Lung microvascular endothelial cell (primary cell): ENCODE measurements around the gene HPSE2. TPM values are rescaled to one million over a fixed set of nuclear protein-coding genes. Genes with fewer than 3 reads are reported as not detected.

Experiments used
- DNase-seq, 2 donors: peaks; one replicate each; pipeline versions ENCODE4 v3.0.0 to v3.0.0-alpha.2; 2010; ENCODE audit warnings: low read depth in 2 of 2
- total RNA-seq: library from RNA; depleted of rRNA; stranded (reverse); fragments of >200 nt; gene quantifications from 2 replicates; pipeline ENCODE4 v1.2.1, GENCODE V29; 2014

HPSE2 gene
- total RNA-seq, 1 donor from 2014 or later, result not detected

- DNase-seq, result no peak
Observed at GRCh38 chr10:98852686-98853085, 383.0 kb downstream of the HPSE2 start.

GRCh38 chr10:98848361-98848760, 387.3 kb downstream of the HPSE2 start:
- no peak for DNase-seq

- DNase-seq, result no peak
Observed at GRCh38 chr10:98846787-98847186, 388.9 kb downstream of the HPSE2 start.

- no peak for DNase-seq
Observed at GRCh38 chr10:98833542-98833941, 402.1 kb downstream of the HPSE2 start.

- DNase-seq, result no peak
Observed at GRCh38 chr10:98832738-98833137, 402.9 kb downstream of the HPSE2 start.

GRCh38 chr10:98832196-98832595, 403.5 kb downstream of the HPSE2 start:
- no peak for DNase-seq

GRCh38 chr10:98831391-98831790, 404.3 kb downstream of the HPSE2 start:
- DNase-seq, result no peak

GRCh38 chr10:98825741-98826140, 409.9 kb downstream of the HPSE2 start:
- DNase-seq, result no peak

GRCh38 chr10:98817396-98817795, 418.3 kb downstream of the HPSE2 start:
- DNase-seq, result no peak

- no peak for DNase-seq
Observed at GRCh38 chr10:98815039-98815885, 420.4 kb downstream of the HPSE2 start.

- no peak for DNase-seq
Observed at GRCh38 chr10:98814470-98814869, 421.2 kb downstream of the HPSE2 start.

GRCh38 chr10:98808282-98808892, 427.3 kb downstream of the HPSE2 start:
- no peak for DNase-seq

- no peak for DNase-seq
Observed at GRCh38 chr10:98800263-98800662, 435.4 kb downstream of the HPSE2 start.

- DNase-seq, result no peak
Observed at GRCh38 chr10:98795467-98795866, 440.2 kb downstream of the HPSE2 start.

- DNase-seq, result no peak
Observed at GRCh38 chr10:98790817-98791216, 444.8 kb downstream of the HPSE2 start.

- DNase-seq, result no peak
Observed at GRCh38 chr10:98778277-98778759, 457.3 kb downstream of the HPSE2 start.

GRCh38 chr10:98758463-98758862, 477.2 kb downstream of the HPSE2 start:
- DNase-seq, result no peak

GRCh38 chr10:98748298-98748697, 487.4 kb downstream of the HPSE2 start:
- peak; percentile 14 to 23 for DNase-seq

- DNase-seq, result no peak
Observed at GRCh38 chr10:98745645-98746044, 490.0 kb downstream of the HPSE2 start.

- no peak for DNase-seq
Observed at GRCh38 chr10:98720551-98720950, 515.1 kb downstream of the HPSE2 start.

GRCh38 chr10:98713586-98713985, 522.1 kb downstream of the HPSE2 start:
- DNase-seq, result no peak

GRCh38 chr10:98696516-98696915, 539.1 kb downstream of the HPSE2 start:
- DNase-seq, result no peak

- no peak for DNase-seq
Observed at GRCh38 chr10:98694883-98695282, 540.8 kb downstream of the HPSE2 start.
